GM23338 (cell line): ENCODE measurements around the gene SKP1. TPM values are rescaled to one million over a fixed set of nuclear protein-coding genes. Genes with fewer than 3 reads are reported as not detected.

Source experiments
- ATAC-seq: fragments of 200-7000 bp; cut with Tn5 transposase; 3 replicates; pipeline ENCODE4 v1.9.1; 2020
- DNase-seq: peaks from one replicate; pipeline ENCODE4 v3.0.0-alpha.2; 2015; ENCODE audit warnings: low spot score
- H2AFZ ChIP-seq: fragments of 200-600 bp; sonication (generic); 2 replicates; pipeline ENCODE4 v1.8.0; 2016; ENCODE audit warnings: antibody characterized with exemption, mild to moderate bottlenecking, moderate library complexity
- H3F3A ChIP-seq: fragments of 200-600 bp; sonication (generic); replicated peaks from 2 replicates; pipeline ENCODE4 v1.8.0; 2017; ENCODE audit warnings: antibody characterized with exemption, mixed run types, low read depth
- H3K27ac ChIP-seq: fragments of 200-600 bp; sonication (generic); 2 replicates; pipeline ENCODE4 v1.6.1; 2016; ENCODE audit warnings: low read depth
- H3K27me3 ChIP-seq: fragments of 200-600 bp; sonication (generic); 2 replicates; pipeline ENCODE4 v1.8.0; 2016; ENCODE audit warnings: mild to moderate bottlenecking, mixed run types, moderate library complexity; ENCODE audit not compliant: insufficient read depth
- H3K36me3 ChIP-seq: fragments of 200-600 bp; sonication (generic); 2 replicates; pipeline ENCODE4 v1.8.0; 2016; ENCODE audit warnings: mild to moderate bottlenecking; ENCODE audit not compliant: insufficient read depth
- H3K4me1 ChIP-seq: fragments of 200-600 bp; sonication (generic); 2 replicates; pipeline ENCODE4 v1.8.0; 2016; ENCODE audit warnings: mild to moderate bottlenecking, moderate library complexity; ENCODE audit not compliant: insufficient read depth
- H3K4me2 ChIP-seq: fragments of 200-600 bp; sonication (generic); 2 replicates; pipeline ENCODE4 v1.7.1; 2017; ENCODE audit warnings: mixed run types
- H3K4me3 ChIP-seq: fragments of 200-600 bp; sonication (generic); 2 replicates; pipeline ENCODE4 v1.6.1; 2016; ENCODE audit warnings: mixed run types
- H3K79me2 ChIP-seq: fragments of 200-600 bp; sonication (generic); replicated peaks from 2 replicates; pipeline ENCODE4 v1.8.0; 2017; ENCODE audit warnings: mild to moderate bottlenecking; ENCODE audit not compliant: insufficient read depth
- H3K9me2 ChIP-seq: fragments of 200-600 bp; sonication (generic); 2 replicates; pipeline ENCODE4 v1.8.0; 2017; ENCODE audit not compliant: insufficient read depth
- H4K20me1 ChIP-seq: fragments of 200-600 bp; sonication (generic); replicated peaks from 2 replicates; pipeline ENCODE4 v1.8.0; 2017; ENCODE audit warnings: mild to moderate bottlenecking; ENCODE audit not compliant: insufficient read depth
- H3K27ac Mint-ChIP-seq: 2 replicates; pipeline ENCODE4 v1.8.0; 2020; ENCODE audit warnings: inconsistent platforms, mild to moderate bottlenecking, moderate library complexity, mixed read lengths
- H3K27me3 Mint-ChIP-seq: 3 replicates; pipeline ENCODE4 v1.8.0; 2022; ENCODE audit warnings: low read depth, mild to moderate bottlenecking, moderate library complexity, mixed read lengths, inconsistent platforms; ENCODE audit not compliant: insufficient read depth, poor library complexity
- H3K36me3 Mint-ChIP-seq: 3 replicates; pipeline ENCODE4 v1.8.0; 2021; ENCODE audit warnings: low read depth, mild to moderate bottlenecking, inconsistent platforms, moderate library complexity, mixed read lengths
- H3K4me1 Mint-ChIP-seq: 3 replicates; pipeline ENCODE4 v1.8.0; 2020; ENCODE audit warnings: mild to moderate bottlenecking, inconsistent platforms, mixed read lengths
- H3K4me3 Mint-ChIP-seq: 3 replicates; pipeline ENCODE4 v1.8.0; 2021; ENCODE audit warnings: moderate library complexity, mild to moderate bottlenecking, inconsistent platforms, mixed read lengths
- H3K9me3 Mint-ChIP-seq: 3 replicates; pipeline ENCODE4 v1.8.0; 2020; ENCODE audit warnings: moderate library complexity, mild to moderate bottlenecking, inconsistent platforms, mixed read lengths
- CREB1 ChIP-seq: fragments of 250-450 bp; sonication (Bioruptor Pico); IDR thresholded peaks from 2 replicates; pipeline ENCODE4 v1.5.0; 2020; ENCODE audit warnings: low read depth, mild to moderate bottlenecking, moderate library complexity
- CTCF ChIP-seq, 2 experiments: fragments of 200-600 bp in 1 of 2; sonication (generic) in 1 of 2; conservative IDR thresholded peaks; 2 replicates each; pipeline versions ENCODE4 v1.5.1 to v1.6.1; 2016 to 2017; ENCODE audit warnings: antibody characterized with exemption in 2 of 2, low read depth in 2 of 2, mild to moderate bottlenecking in 2 of 2, moderate library complexity in 1 of 2
- ETS1 ChIP-seq: IDR thresholded peaks from 2 replicates; pipeline ENCODE4 v1.6.1; 2016; ENCODE audit warnings: antibody characterized with exemption
- EZH2 ChIP-seq: fragments of 200-600 bp; sonication (generic); IDR thresholded peaks from one replicate; pipeline ENCODE4 v1.8.0; 2017; ENCODE audit warnings: antibody characterized with exemption, mild to moderate bottlenecking, low read depth; ENCODE audit not compliant: unreplicated experiment
- EZH2phosphoT487 ChIP-seq: fragments of 200-600 bp; sonication (generic); IDR thresholded peaks from one replicate; pipeline ENCODE4 v1.8.1; 2018; ENCODE audit warnings: antibody characterized with exemption; ENCODE audit not compliant: unreplicated experiment
- JUNB ChIP-seq: IDR thresholded peaks from one replicate; pipeline ENCODE4 v1.6.1; 2016; ENCODE audit warnings: antibody characterized with exemption; ENCODE audit not compliant: unreplicated experiment
- NANOG ChIP-seq: IDR thresholded peaks from 2 replicates; pipeline ENCODE4 v1.6.1; 2016; ENCODE audit warnings: antibody characterized with exemption, borderline replicate concordance
- POLR2AphosphoS5 ChIP-seq: IDR thresholded peaks from 2 replicates; pipeline ENCODE4 v1.6.1; 2016; ENCODE audit warnings: antibody characterized with exemption, low read depth
- REST ChIP-seq: IDR thresholded peaks from one replicate; pipeline ENCODE4 v1.6.1; 2018; ENCODE audit warnings: antibody characterized with exemption; ENCODE audit not compliant: unreplicated experiment
- STAT1 ChIP-seq: IDR thresholded peaks from one replicate; pipeline ENCODE4 v1.6.1; 2016; ENCODE audit warnings: antibody characterized with exemption; ENCODE audit not compliant: unreplicated experiment
- ZNF114 ChIP-seq: fragments of 250-450 bp; sonication (Bioruptor Pico); IDR thresholded peaks from 2 replicates; pipeline ENCODE4 v1.5.0; 2020; ENCODE audit warnings: mild to moderate bottlenecking, moderate library complexity
- ZNF331 ChIP-seq: fragments of 250-450 bp; sonication (Bioruptor Pico); IDR thresholded peaks from 2 replicates; pipeline ENCODE4 v1.5.0; 2020; ENCODE audit warnings: low read depth, mild to moderate bottlenecking, moderate library complexity
- polyA plus RNA-seq: library from polyadenylated mRNA; unstranded; fragments of >200 nt; fragmentation: Nextera tagmentation; extraction: Ambion mirVana; gene quantifications from 2 replicates; pipeline ENCODE4 v1.2.1, GENCODE V29; 2016
- total RNA-seq: library from RNA; depleted of rRNA; stranded (reverse); fragments of >200 nt; shearing (Covaris generic); gene quantifications from 2 replicates; pipeline ENCODE4 v1.2.3, GENCODE V29; 2014
- TF ChIP-seq, protein P1 (sequence below): fragments of 250-450 bp; sonication (Bioruptor Pico); IDR thresholded peaks from 2 replicates; pipeline ENCODE4 v1.5.0; 2020; ENCODE audit warnings: mild to moderate bottlenecking, moderate library complexity

Gene SKP1
- total and polyA plus RNA-seq, 2 experiments from 2014 or later: 244 to 440 TPM

DNA sequence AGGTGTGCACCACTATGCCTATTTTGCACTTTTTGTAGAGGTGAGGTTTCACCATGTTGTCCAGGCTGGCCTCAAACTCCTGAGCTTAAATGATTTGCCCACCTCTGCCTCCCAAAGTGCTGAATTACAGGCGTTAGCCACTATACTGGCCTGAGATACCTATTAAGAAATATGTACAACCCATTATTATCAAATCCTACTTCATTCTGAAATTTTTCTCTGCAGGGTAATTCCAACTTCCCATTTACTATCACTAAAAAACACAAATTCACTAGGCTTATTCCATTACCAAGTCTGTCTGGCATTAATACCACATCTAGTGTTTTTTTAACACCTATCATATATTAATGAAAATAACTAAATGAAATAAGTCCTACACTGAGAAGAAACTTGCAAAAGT is 30.9 kb upstream of the SKP1 start:
- H3K79me2 ChIP-seq: peaks cover 100% of the 10 kb centered on the region
- no peaks in the 10 kb centered on the region for H3K9me2 ChIP-seq
- peaks cover 18% of the 10 kb centered on the region; the same call in 2 of the 3 replicates for H3K4me1 Mint-ChIP-seq
- H3K4me2 ChIP-seq: no peak overlapping the region
- no peaks in the 10 kb centered on the region for H3K27me3 ChIP-seq
- no peak overlapping the region for H2AFZ ChIP-seq
- peaks cover 75% of the 10 kb centered on the region for H4K20me1 ChIP-seq
- no peak overlapping the region for H3K27ac ChIP-seq
- H3K36me3 Mint-ChIP-seq: peaks cover 33% of the 10 kb centered on the region; the same call in 2 of the 3 replicates
- DNase-seq (no peak), ATAC-seq (no peak)
- H3F3A ChIP-seq: no peaks in the 10 kb centered on the region
- H3K9me3 Mint-ChIP-seq: no peaks in the 10 kb centered on the region
- no peak for TF ChIP-seq EZH2
- TF ChIP-seq REST: no peak
- TF ChIP-seq ZNF331 (CRISPR knock-in tag): no peak
- no peak for TF ChIP-seq ETS1
- TF ChIP-seq STAT1: no peak
- TF ChIP-seq ZNF114: no peak
- no peak for TF ChIP-seq JUNB
- TF ChIP-seq NANOG: no peak
- TF ChIP-seq, protein P1, sequence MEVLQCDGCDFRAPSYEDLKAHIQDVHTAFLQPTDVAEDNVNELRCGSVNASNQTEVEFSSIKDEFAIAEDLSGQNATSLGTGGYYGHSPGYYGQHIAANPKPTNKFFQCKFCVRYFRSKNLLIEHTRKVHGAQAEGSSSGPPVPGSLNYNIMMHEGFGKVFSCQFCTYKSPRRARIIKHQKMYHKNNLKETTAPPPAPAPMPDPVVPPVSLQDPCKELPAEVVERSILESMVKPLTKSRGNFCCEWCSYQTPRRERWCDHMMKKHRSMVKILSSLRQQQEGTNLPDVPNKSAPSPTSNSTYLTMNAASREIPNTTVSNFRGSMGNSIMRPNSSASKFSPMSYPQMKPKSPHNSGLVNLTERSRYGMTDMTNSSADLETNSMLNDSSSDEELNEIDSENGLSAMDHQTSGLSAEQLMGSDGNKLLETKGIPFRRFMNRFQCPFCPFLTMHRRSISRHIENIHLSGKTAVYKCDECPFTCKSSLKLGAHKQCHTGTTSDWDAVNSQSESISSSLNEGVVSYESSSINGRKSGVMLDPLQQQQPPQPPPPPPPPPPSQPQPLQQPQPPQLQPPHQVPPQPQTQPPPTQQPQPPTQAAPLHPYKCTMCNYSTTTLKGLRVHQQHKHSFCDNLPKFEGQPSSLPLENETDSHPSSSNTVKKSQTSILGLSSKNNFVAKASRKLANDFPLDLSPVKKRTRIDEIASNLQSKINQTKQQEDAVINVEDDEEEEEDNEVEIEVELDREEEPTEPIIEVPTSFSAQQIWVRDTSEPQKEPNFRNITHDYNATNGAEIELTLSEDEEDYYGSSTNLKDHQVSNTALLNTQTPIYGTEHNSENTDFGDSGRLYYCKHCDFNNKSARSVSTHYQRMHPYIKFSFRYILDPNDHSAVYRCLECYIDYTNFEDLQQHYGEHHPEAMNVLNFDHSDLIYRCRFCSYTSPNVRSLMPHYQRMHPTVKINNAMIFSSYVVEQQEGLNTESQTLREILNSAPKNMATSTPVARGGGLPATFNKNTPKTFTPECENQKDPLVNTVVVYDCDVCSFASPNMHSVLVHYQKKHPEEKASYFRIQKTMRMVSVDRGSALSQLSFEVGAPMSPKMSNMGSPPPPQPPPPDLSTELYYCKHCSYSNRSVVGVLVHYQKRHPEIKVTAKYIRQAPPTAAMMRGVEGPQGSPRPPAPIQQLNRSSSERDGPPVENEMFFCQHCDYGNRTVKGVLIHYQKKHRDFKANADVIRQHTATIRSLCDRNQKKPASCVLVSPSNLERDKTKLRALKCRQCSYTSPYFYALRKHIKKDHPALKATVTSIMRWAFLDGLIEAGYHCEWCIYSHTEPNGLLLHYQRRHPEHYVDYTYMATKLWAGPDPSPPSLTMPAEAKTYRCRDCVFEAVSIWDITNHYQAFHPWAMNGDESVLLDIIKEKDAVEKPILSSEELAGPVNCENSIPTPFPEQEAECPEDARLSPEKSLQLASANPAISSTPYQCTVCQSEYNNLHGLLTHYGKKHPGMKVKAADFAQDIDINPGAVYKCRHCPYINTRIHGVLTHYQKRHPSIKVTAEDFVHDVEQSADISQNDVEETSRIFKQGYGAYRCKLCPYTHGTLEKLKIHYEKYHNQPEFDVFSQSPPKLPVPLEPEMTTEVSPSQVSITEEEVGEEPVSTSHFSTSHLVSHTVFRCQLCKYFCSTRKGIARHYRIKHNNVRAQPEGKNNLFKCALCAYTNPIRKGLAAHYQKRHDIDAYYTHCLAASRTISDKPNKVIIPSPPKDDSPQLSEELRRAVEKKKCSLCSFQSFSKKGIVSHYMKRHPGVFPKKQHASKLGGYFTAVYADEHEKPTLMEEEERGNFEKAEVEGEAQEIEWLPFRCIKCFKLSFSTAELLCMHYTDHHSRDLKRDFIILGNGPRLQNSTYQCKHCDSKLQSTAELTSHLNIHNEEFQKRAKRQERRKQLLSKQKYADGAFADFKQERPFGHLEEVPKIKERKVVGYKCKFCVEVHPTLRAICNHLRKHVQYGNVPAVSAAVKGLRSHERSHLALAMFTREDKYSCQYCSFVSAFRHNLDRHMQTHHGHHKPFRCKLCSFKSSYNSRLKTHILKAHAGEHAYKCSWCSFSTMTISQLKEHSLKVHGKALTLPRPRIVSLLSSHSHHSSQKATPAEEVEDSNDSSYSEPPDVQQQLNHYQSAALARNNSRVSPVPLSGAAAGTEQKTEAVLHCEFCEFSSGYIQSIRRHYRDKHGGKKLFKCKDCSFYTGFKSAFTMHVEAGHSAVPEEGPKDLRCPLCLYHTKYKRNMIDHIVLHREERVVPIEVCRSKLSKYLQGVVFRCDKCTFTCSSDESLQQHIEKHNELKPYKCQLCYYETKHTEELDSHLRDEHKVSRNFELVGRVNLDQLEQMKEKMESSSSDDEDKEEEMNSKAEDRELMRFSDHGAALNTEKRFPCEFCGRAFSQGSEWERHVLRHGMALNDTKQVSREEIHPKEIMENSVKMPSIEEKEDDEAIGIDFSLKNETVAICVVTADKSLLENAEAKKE: no peak
- no peak for TF ChIP-seq CTCF (conservative IDR thresholded peaks at IDR 0.05; ENCODE audit: low read depth in 2 of 2)
- no peak for TF ChIP-seq EZH2phosphoT487
- no peak for TF ChIP-seq CREB1 (CRISPR knock-in tag)
- no peak for TF ChIP-seq POLR2AphosphoS5
- H3K27ac Mint-ChIP-seq: no peak overlapping the region
- H3K36me3 ChIP-seq: peaks cover 18% of the 10 kb centered on the region; the same call in 1 of the 2 replicates
- no peak overlapping the region for H3K4me3 Mint-ChIP-seq
- peaks cover 2% of the 10 kb centered on the region for H3K27me3 Mint-ChIP-seq
- H3K4me1 ChIP-seq: peaks cover 13% of the 10 kb centered on the region; the same call in 1 of the 2 replicates
- no peak overlapping the region for H3K4me3 ChIP-seq
